Mucosa of descending colon (tissue), 3 donors: ENCODE results near the gene KIF18A. TPM values are rescaled to one million over a fixed set of nuclear protein-coding genes. Genes with fewer than 3 reads are reported as not detected.

ENCODE experiments used
- ATAC-seq: fragments of 200-7000 bp; cut with Tn5 transposase; one replicate; pipeline ENCODE4 v1.9.1; 2020; ENCODE audit warnings: mild to moderate bottlenecking, moderate library complexity
- DNase-seq, 3 donors: peaks; one replicate each; pipeline ENCODE4 v3.0.0-alpha.2; 2020
- H3K36me3 ChIP-seq: fragments of 200-600 bp; one replicate; pipeline ENCODE4 v1.8.0; 2021; ENCODE audit warnings: low read depth, mild to moderate bottlenecking
- H3K4me1 ChIP-seq: fragments of 200-600 bp; one replicate; pipeline ENCODE4 v1.8.0; 2021; ENCODE audit warnings: low read depth, mild to moderate bottlenecking
- H3K4me3 ChIP-seq: fragments of 200-600 bp; one replicate; pipeline ENCODE4 v1.8.0; 2021; ENCODE audit warnings: mild to moderate bottlenecking
- H3K9me3 ChIP-seq: fragments of 200-600 bp; one replicate; pipeline ENCODE4 v1.8.0; 2021; ENCODE audit warnings: mild to moderate bottlenecking
- CTCF ChIP-seq: fragments of 200-600 bp; IDR thresholded peaks from one replicate; pipeline ENCODE4 v1.8.0; 2022; ENCODE audit warnings: antibody characterized with exemption, mild to moderate bottlenecking
- intact Hi-C, 2 donors: fragments of 100-400 bp; cut with DNase I in 1 of 2; cut with micrococcal nuclease in 1 of 2; formaldehyde crosslinking; loops; one replicate each; pipeline versions ENCODE4 v1.11.0 to v1.11.1; 2022; cut with DNase I, micrococcal nuclease
- total RNA-seq, 3 donors: library from RNA; stranded (reverse); fragmentation: NEBNext Ultra II Directional in 2 of 3; extraction: Animal tissue kit (Norgen Biotek cat#: 25700) in 2 of 3; gene quantifications; one replicate each; pipeline versions ENCODE4 v1.2.1 to v1.2.4, GENCODE V29; 2021 to 2023
- donor health status: DM: no; HTN: no; CAD: no; lungs with moderate emphysema.
- donor health status: DM: no; HTN: no; CAD: no.
- donor health status: DM: no; HTN: yes; CAD: no.

KIF18A gene
- total RNA-seq, 3 donors from 2014 or later: 1.9 to 4.3 (median 2.5) TPM

- no peak overlapping the region for H3K4me3 ChIP-seq
- no peak for DNase-seq
- intact Hi-C loops: no loop called here
- no peak for TF ChIP-seq CTCF
- no peaks in the 10 kb centered on the region for H3K9me3 ChIP-seq
- ATAC-seq: no peak
- H3K36me3 ChIP-seq: no peaks in the 10 kb centered on the region
- H3K4me1 ChIP-seq: no peaks in the 10 kb centered on the region
These were observed 81.2 kb downstream of the KIF18A start for GRCh38 chr11:28026634-28027290.

DNA sequence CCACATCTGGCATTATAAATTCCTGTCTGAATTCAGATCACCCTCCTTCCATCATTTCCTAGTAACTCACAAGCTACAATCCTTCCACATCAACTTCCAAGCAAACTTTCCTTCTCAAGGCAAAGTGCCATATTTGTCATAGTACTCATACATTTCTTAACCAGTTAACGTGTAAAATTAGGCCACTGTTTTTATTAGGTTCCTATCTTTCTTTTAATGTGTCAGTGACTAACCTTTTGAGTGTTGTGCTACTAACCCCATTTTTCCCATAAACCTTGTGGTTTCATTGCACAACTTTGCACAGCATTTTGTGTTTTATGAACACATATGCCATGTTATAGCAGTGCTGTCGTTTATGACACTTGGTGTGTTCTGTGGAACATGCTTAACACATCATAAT lies 90.1 kb downstream of the KIF18A start:
- H3K4me1 ChIP-seq: no peaks in the 10 kb centered on the region
- no peaks in the 10 kb centered on the region for H3K36me3 ChIP-seq
- no peak for TF ChIP-seq CTCF
- intact Hi-C loops: no loop called here
- no peak overlapping the region for H3K4me3 ChIP-seq
- DNase-seq (no peak), ATAC-seq (no peak)
- H3K9me3 ChIP-seq: no peaks in the 10 kb centered on the region

DNA sequence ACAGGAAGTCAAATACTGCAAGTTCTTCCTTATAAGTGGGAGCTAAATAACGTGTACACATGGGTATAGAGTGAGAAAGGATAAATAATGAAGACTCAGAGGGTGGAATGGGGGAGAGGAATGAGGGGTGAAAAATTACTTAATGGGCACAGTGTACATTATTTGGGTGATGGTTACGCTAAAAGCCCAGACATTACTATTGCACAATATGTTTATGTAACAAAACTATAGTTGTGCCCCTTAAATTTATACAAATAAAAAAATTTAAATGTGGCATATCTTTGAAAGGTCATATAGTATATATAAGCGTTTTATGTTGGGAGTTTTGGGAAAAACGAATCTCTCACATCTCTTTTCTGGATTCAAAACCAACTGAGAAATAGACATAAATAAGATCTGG lies 96.1 kb downstream of the KIF18A start:
- Histone ChIP-seq H3K9me3 (no peaks in the 10 kb centered on the region), H3K4me1 (no peaks in the 10 kb centered on the region), H3K36me3 (no peaks in the 10 kb centered on the region), H3K4me3 (no peak overlapping the region)
- ATAC-seq (no peak), DNase-seq (no peak)
- intact Hi-C loops: no loop called here
- no peak for TF ChIP-seq CTCF

DNA sequence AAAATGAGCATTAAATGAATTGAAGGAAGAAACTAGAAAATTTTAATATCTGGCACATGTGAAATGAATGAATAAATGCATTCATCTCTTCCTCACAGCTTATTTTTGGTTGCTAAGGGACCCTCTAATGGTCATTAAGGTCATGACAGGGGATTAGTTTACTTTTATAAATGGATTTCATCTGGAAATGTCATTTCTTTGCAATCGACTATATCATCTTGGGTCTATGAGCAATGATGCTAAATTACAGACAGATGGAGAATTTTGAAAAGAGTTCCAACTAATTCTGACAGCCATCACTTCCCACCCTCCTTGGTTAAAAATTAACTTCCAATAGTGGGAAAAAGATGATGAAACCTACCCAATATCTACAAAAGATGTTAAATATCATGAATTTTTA lies 98.0 kb downstream of the KIF18A start:
- H3K9me3 ChIP-seq: no peaks in the 10 kb centered on the region
- H3K4me1 ChIP-seq: no peaks in the 10 kb centered on the region
- ATAC-seq: no peak
- no peak overlapping the region for H3K4me3 ChIP-seq
- intact Hi-C loops: no loop called here
- DNase-seq: no peak
- TF ChIP-seq CTCF: no peak
- H3K36me3 ChIP-seq: no peaks in the 10 kb centered on the region

GRCh38 chr11:28009388-28009787 lies 98.6 kb downstream of the KIF18A start:
- H3K36me3 ChIP-seq: no peaks in the 10 kb centered on the region
- TF ChIP-seq CTCF: no peak
- intact Hi-C loops: no loop called here
- no peak overlapping the region for H3K4me3 ChIP-seq
- ATAC-seq (no peak), DNase-seq (no peak)
- no peaks in the 10 kb centered on the region for H3K9me3 ChIP-seq
- no peaks in the 10 kb centered on the region for H3K4me1 ChIP-seq

- no peak for TF ChIP-seq CTCF
- DNase-seq (no peak), ATAC-seq (no peak)
- no peaks in the 10 kb centered on the region for H3K36me3 ChIP-seq
- no peak overlapping the region for H3K4me3 ChIP-seq
- intact Hi-C loops: no loop called here
- peaks cover 36% of the 10 kb centered on the region for H3K9me3 ChIP-seq
- H3K4me1 ChIP-seq: no peaks in the 10 kb centered on the region
These were observed 104.3 kb downstream of the KIF18A start for GRCh38 chr11:28003615-28004014.
